Lower leg skin (tissue), 4 donors: ENCODE measurements around the gene TXNDC15. TPM values are rescaled to one million over a fixed set of nuclear protein-coding genes. Genes with fewer than 3 reads are reported as not detected.
"Not testable (repeated sequence)": the region's sequence is repeated elsewhere in the genome, so short reads cannot be mapped to it uniquely, and the experiment has no call there.

Source experiments
- DNase-seq, 2 donors: peaks; one replicate each; pipeline ENCODE4 v3.0.0-alpha.2; 2019; ENCODE audit warnings: low spot score in 2 of 2
- H3K4me3 ChIP-seq: fragments of 200-600 bp; sonication (generic); 2 replicates; pipeline ENCODE4 v1.5.1; 2017; ENCODE audit warnings: mild to moderate bottlenecking, low read depth; ENCODE audit not compliant: poor library complexity, severe bottlenecking
- CTCF ChIP-seq, 3 donors: fragments of 450-650 bp; IDR thresholded peaks; one replicate each; pipeline ENCODE4 v1.5.1; 2016; ENCODE audit warnings: antibody characterized with exemption in 3 of 3, mild to moderate bottlenecking in 3 of 3, moderate library complexity in 2 of 3
- POLR2A ChIP-seq, 2 donors: fragments of 450-650 bp; IDR thresholded peaks; one replicate each; pipeline ENCODE4 v1.6.1; 2016 to 2017; ENCODE audit warnings: antibody characterized with exemption in 2 of 2, mild to moderate bottlenecking in 1 of 2, moderate library complexity in 1 of 2
- WGBS, 2 donors: methylation state at CpG; one replicate each; pipeline ENCODE4 v1.1.5; 2018; 5-methylcytosine and 5-hydroxymethylcytosine counted together
- intact Hi-C: fragments of 100-400 bp; cut with DNase I; formaldehyde crosslinking; loops from one replicate; pipeline ENCODE4 v1.15.0; 2023; ENCODE audit warnings: low total_unique reads
- total RNA-seq, 4 donors: library from RNA; depleted of rRNA; stranded (reverse); fragments of >200 nt; gene quantifications; one replicate each; pipeline ENCODE4 v1.1.0, GENCODE V29; 2016

The TXNDC15 gene
- total RNA-seq, 4 donors from 2014 or later = 32.4 to 71.7 (median 49.7) TPM

- no peak for TF ChIP-seq CTCF (IDR thresholded peaks at IDR 0.05)
- TF ChIP-seq POLR2A (IDR thresholded peaks at IDR 0.05) = no peak
- H3K4me3 ChIP-seq = peak overlapping the region; percentile 74
- peak; percentile 69 to 89 for DNase-seq
- intact Hi-C loops = no loop called here
- WGBS, 2 donors = 7 to 9% methylated on average over 20 of the region's 20 CpGs
Measured at GRCh38 chr5:134874831-134875655, 872 bp downstream of the TXNDC15 start.

- TF ChIP-seq POLR2A (IDR thresholded peaks at IDR 0.05) = no peak
- TF ChIP-seq CTCF (IDR thresholded peaks at IDR 0.05) = no peak
- DNase-seq = no peak
Measured at GRCh38 chr5:134877159-134877558, 3.0 kb downstream of the TXNDC15 start.

GRCh38 chr5:134878403-134878802 is 4.2 kb downstream of the TXNDC15 start:
- no peak overlapping the region for H3K4me3 ChIP-seq
- DNase-seq = peak in 1 of 2 donors; percentile 48
- WGBS, 2 donors = 93 to 97% methylated on average over 3 of the region's 3 CpGs
- TF ChIP-seq CTCF (IDR thresholded peaks at IDR 0.05) (no peak), POLR2A (IDR thresholded peaks at IDR 0.05) (no peak)
- intact Hi-C loops = no loop called here

More at GRCh38 chr5:134877159-134877558, 3.0 kb downstream of the TXNDC15 start:
- no peak overlapping the region for H3K4me3 ChIP-seq
- intact Hi-C loops = no loop called here

- intact Hi-C loops = no loop called here
- no peak for TF ChIP-seq CTCF (IDR thresholded peaks at IDR 0.05)
- TF ChIP-seq POLR2A (IDR thresholded peaks at IDR 0.05) = no peak
- H3K4me3 ChIP-seq = no peak overlapping the region
- WGBS, 2 donors = 68 to 73% methylated on average over 3 of the region's 3 CpGs
- peak in 1 of 2 donors; percentile 60 for DNase-seq
Measured at GRCh38 chr5:134879456-134879855, 5.3 kb downstream of the TXNDC15 start.

- WGBS, 2 donors = 86 to 87% methylated on average over 1 to 2 of the region's 3 CpGs
- H3K4me3 ChIP-seq, intact Hi-C loops, DNase-seq: not testable (repeated sequence)
Measured at GRCh38 chr5:134880937-134881336, 6.8 kb downstream of the TXNDC15 start.

- H3K4me3 ChIP-seq, intact Hi-C loops: not testable (repeated sequence)
- WGBS, 2 donors = 98% methylated on average over 8 of the region's 30 CpGs; no CpG with 5 or more reads in 1 of the 2 donors
- peak in 1 of 2 donors; percentile 21 for DNase-seq
Measured at GRCh38 chr5:134881711-134882110, 7.5 kb downstream of the TXNDC15 start.
